ENCODE measurements around the gene SOAT2. TPM values are rescaled to one million over a fixed set of nuclear protein-coding genes. Genes with fewer than 3 reads are reported as not detected.

Gene SOAT2
- total RNA-seq, 1 donor from 2014 or later = not detected

GRCh38 chr12:53113136-53113705 lies 9.9 kb downstream of the SOAT2 start:
- TF ChIP-seq CTCF (IDR thresholded peaks at IDR 0.05) = no peak
- ATAC-seq (ENCODE audit: low read depth) = no peak
- no peak for DNase-seq
- no peaks in the 10 kb centered on the region for H3K4me1 Mint-ChIP-seq
- POLR2A ChIA-PET = interaction anchor here (0.6 kb wide), 1 partner anchor 1123 kb away, joined by 5 read pairs; no protein-coding TSS in a partner anchor
- no peaks in the 10 kb centered on the region for H3K36me3 Mint-ChIP-seq (ENCODE audit: low read depth)
- no peaks in the 10 kb centered on the region for H3K9me3 Mint-ChIP-seq
- intact Hi-C loops (cut with micrococcal nuclease) = loop anchor here (5.0 kb wide), 1 partner anchor 34 kb away; no protein-coding TSS in a partner anchor
- H3K27me3 Mint-ChIP-seq = no peaks in the 10 kb centered on the region
- H3K27ac Mint-ChIP-seq = no peak overlapping the region
- H3K4me3 Mint-ChIP-seq = no peak overlapping the region
- CTCF ChIA-PET = no interaction called here

- ChIA-PET CTCF (no interaction called here), POLR2A (no interaction called here)
- H3K27me3 Mint-ChIP-seq = no peaks in the 10 kb centered on the region
- no peaks in the 10 kb centered on the region for H3K36me3 Mint-ChIP-seq (ENCODE audit: low read depth)
- DNase-seq = no peak
- H3K4me3 Mint-ChIP-seq = no peak overlapping the region
- no peaks in the 10 kb centered on the region for H3K9me3 Mint-ChIP-seq
- ATAC-seq (ENCODE audit: low read depth) = no peak
- H3K4me1 Mint-ChIP-seq = no peaks in the 10 kb centered on the region
- no peak for TF ChIP-seq CTCF (IDR thresholded peaks at IDR 0.05)
- H3K27ac Mint-ChIP-seq = no peak overlapping the region
- intact Hi-C loops (cut with micrococcal nuclease) = loop anchor here (5.0 kb wide), 1 partner anchor 33 kb away; no protein-coding TSS in a partner anchor
Measured at GRCh38 chr12:53113951-53114350, 10.7 kb downstream of the SOAT2 start.

- no peaks in the 10 kb centered on the region for H3K4me1 Mint-ChIP-seq
- POLR2A ChIA-PET = no interaction called here
Measured at GRCh38 chr12:53115112-53115890, 12.0 kb downstream of the SOAT2 start.

GRCh38 chr12:53115891-53116648 lies 12.8 kb downstream of the SOAT2 start:
- H3K27ac Mint-ChIP-seq = no peak overlapping the region
- intact Hi-C loops (cut with micrococcal nuclease) = no loop called here
- H3K36me3 Mint-ChIP-seq (ENCODE audit: low read depth) = no peaks in the 10 kb centered on the region
- ATAC-seq (ENCODE audit: low read depth) = no peak
- no peaks in the 10 kb centered on the region for H3K27me3 Mint-ChIP-seq
- no peak for TF ChIP-seq CTCF (IDR thresholded peaks at IDR 0.05)
- ChIA-PET POLR2A (no interaction called here), CTCF (interaction anchor here (0.7 kb wide), 1 partner anchor 50 kb away, joined by 3 read pairs; no protein-coding TSS in a partner anchor)
- H3K4me1 Mint-ChIP-seq = no peaks in the 10 kb centered on the region
- no peak for DNase-seq
- H3K9me3 Mint-ChIP-seq = no peaks in the 10 kb centered on the region
- no peak overlapping the region for H3K4me3 Mint-ChIP-seq

More at GRCh38 chr12:53115112-53115890, 12.0 kb downstream of the SOAT2 start:
- Mint-ChIP-seq H3K27me3 (no peaks in the 10 kb centered on the region), H3K27ac (no peak overlapping the region), H3K36me3 (ENCODE audit: low read depth) (no peaks in the 10 kb centered on the region), H3K4me3 (no peak overlapping the region), H3K9me3 (no peaks in the 10 kb centered on the region)
- CTCF ChIA-PET = interaction anchor here (0.7 kb wide), 1 partner anchor 50 kb away, joined by 3 read pairs; no protein-coding TSS in a partner anchor
- no peak for DNase-seq
- intact Hi-C loops (cut with micrococcal nuclease) = no loop called here
- no peak for TF ChIP-seq CTCF (IDR thresholded peaks at IDR 0.05)
- no peak for ATAC-seq (ENCODE audit: low read depth)

Measured in activated B cell treated with CpG ODN at 0.5 μM for 24 hours (primary cell).